Measurements from ENCODE around the gene TAF6. TPM values are rescaled to one million over a fixed set of nuclear protein-coding genes. Genes with fewer than 3 reads are reported as not detected.

The TAF6 gene
- total and polyA plus RNA-seq, 12 donors: 23.5 to 43.3 (median 31.0) TPM

GRCh38 chr7:100124301-100125230, 5.4 kb upstream of the TAF6 start:
- peaks cover 13 to 46% (median 32%) of the 10 kb centered on the region in 9 donors for H3K4me1 ChIP-seq
- 68 to 73% methylated on average over 4 of the region's 4 CpGs for WGBS, 2 donors
- H3K36me3 ChIP-seq: peaks cover 0 to 15% (median 0%) of the 10 kb centered on the region in 9 donors
- intact Hi-C loops (cut with DNase I): loop anchor here in 5 of 10 donors (5.0 to 10.0 kb wide), 4 partner anchors 37 to 210 kb away; partner anchors contain the start of genes COPS6 (in 1 of the 5) and TRIM4 (in 1 of the 5)
- no peak for TF ChIP-seq CTCF (IDR thresholded peaks at IDR 0.05)
- H3K27me3 ChIP-seq: no peaks in the 10 kb centered on the region
- DNase-seq: no peak
- no peak for ATAC-seq
- no peak overlapping the region for H3K27ac ChIP-seq
- no peak overlapping the region for H3K4me3 ChIP-seq
- H3K9me3 ChIP-seq: no peaks in the 10 kb centered on the region

- 89 to 95% methylated on average over 1 of the region's 1 CpG for WGBS, 2 donors
- Histone ChIP-seq H3K4me1 (peaks cover 10 to 43% (median 32%) of the 10 kb centered on the region in 9 donors), H3K4me3 (no peak overlapping the region), H3K27ac (no peak overlapping the region), H3K27me3 (no peaks in the 10 kb centered on the region), H3K36me3 (peaks cover 0 to 15% (median 0%) of the 10 kb centered on the region in 9 donors), H3K9me3 (no peaks in the 10 kb centered on the region)
- DNase-seq (no peak), ATAC-seq (no peak)
- intact Hi-C loops (cut with DNase I): loop anchor here in 1 of 10 donors (10.0 kb wide), 1 partner anchor 208 kb away; the partner anchor contains the start of gene TRIM4
- TF ChIP-seq CTCF (IDR thresholded peaks at IDR 0.05): no peak
Measured at GRCh38 chr7:100122568-100122967, 3.4 kb upstream of the TAF6 start.

GRCh38 chr7:100122067-100122466, 2.9 kb upstream of the TAF6 start:
- TF ChIP-seq CTCF (IDR thresholded peaks at IDR 0.05): no peak
- no peaks in the 10 kb centered on the region for H3K27me3 ChIP-seq
- ATAC-seq: no peak
- peaks cover 0 to 15% (median 0%) of the 10 kb centered on the region in 9 donors for H3K36me3 ChIP-seq
- H3K27ac ChIP-seq: no peak overlapping the region
- intact Hi-C loops (cut with DNase I): loop anchor here in 1 of 10 donors (10.0 kb wide), 1 partner anchor 207 kb away; the partner anchor contains the start of gene TRIM4
- H3K4me1 ChIP-seq: peaks cover 8 to 42% (median 27%) of the 10 kb centered on the region in 9 donors
- H3K9me3 ChIP-seq: no peaks in the 10 kb centered on the region
- H3K4me3 ChIP-seq: no peak overlapping the region
- 71 to 82% methylated on average over 13 of the region's 13 CpGs for WGBS, 2 donors
- DNase-seq: no peak

- ATAC-seq (no peak), DNase-seq (no peak)
- no peak for TF ChIP-seq CTCF (IDR thresholded peaks at IDR 0.05)
- H3K27ac ChIP-seq: peak overlapping the region in 3 of 10 donors; percentile 91 to 94 (median 92)
- 18 to 25% methylated on average over 1 of the region's 1 CpG for WGBS, 2 donors
- H3K36me3 ChIP-seq: peaks cover 0 to 15% (median 0%) of the 10 kb centered on the region in 9 donors
- intact Hi-C loops (cut with DNase I): loop anchor here in 1 of 10 donors (10.0 kb wide), 1 partner anchor 206 kb away; the partner anchor contains the start of gene TRIM4
- peak overlapping the region in 6 of 10 donors; percentile 63 to 86 (median 76) for H3K4me3 ChIP-seq
- H3K27me3 ChIP-seq: no peaks in the 10 kb centered on the region
- H3K4me1 ChIP-seq: peaks cover 5 to 35% (median 18%) of the 10 kb centered on the region in 9 donors
- no peaks in the 10 kb centered on the region for H3K9me3 ChIP-seq
Measured at GRCh38 chr7:100120733-100121036, 1.5 kb upstream of the TAF6 start.

All from heart right ventricle (tissue), 16 donors.